CD4-positive, alpha-beta T cell treated with Interleukin-1 beta for 1 hour (primary cell): Measurements from ENCODE around the gene KLHL35.
"Not testable (repeated sequence)": the region's sequence is repeated elsewhere in the genome, so short reads cannot be mapped to it uniquely, and the experiment has no call there.

Experiments used
- DNase-seq, 2 donors: peaks; one replicate each; pipeline ENCODE4 v3.0.0-alpha.2; 2020 to 2022

KLHL35 gene

GRCh38 chr11:75422248-75423231 lies 10.5 kb downstream of the KLHL35 start:
- DNase-seq, result no peak

DNA sequence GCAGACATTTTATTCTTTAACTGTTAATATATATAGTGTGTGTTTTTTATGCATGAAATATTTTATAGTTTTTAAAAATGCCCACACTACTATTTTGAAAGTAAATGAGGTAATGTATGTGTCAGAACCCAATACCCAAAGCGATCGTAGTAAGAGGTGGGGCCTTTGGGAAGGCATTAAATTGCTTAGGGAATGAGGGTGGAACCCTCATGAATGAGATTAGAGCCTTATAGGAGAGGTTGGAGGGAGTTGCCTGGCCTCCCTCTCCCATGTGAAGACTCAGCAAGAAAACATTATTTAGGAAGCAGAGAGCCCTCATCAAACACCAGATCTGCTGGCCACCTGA lies 11.1 kb downstream of the KLHL35 start:
- no peak for DNase-seq

GRCh38 chr11:75421035-75421602 lies 11.9 kb downstream of the KLHL35 start:
- DNase-seq, result no peak

- no peak for DNase-seq
Observed at GRCh38 chr11:75420224-75421034, 12.6 kb downstream of the KLHL35 start.

DNA sequence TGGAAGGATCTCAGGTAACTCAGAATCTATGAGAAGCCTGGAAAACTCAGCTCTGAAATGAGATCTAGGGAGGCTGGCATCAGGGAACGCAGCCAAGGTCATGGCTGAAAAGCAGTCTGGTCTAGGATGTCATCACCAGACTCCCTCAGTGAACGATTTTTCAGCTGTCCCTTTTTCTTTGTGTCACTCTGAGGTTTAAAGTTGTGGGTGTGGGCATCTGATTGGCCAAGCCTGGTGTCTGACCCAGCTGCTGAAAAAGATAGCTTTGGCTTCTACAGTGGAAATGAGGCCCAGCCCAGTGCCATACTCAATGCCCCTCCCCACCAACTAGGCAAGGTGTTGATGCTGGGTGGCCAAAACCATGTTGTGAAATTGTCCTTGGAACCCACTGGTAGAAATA lies 19.1 kb downstream of the KLHL35 start:
- no peak for DNase-seq

DNA sequence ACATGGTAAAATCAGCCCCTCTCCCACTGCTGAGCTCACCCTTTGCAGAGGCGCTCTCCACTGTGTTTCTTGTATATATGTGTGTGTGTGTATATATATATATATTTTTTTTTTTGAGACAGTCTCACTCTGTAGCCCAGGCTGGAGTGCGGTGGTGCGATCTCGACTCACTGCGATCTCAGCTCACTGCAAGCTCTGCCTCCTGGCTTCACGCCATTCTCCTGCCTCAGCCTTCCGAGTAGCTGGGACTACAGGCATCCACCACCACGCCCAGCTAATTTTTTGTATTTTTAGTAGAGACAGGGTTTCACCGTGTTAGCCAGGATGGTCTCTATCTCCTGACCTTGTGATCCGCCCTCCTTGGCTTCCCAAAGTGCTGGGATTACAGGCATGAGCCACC lies 19.9 kb downstream of the KLHL35 start:
- not testable (repeated sequence) for DNase-seq

- not testable (repeated sequence) for DNase-seq
Observed at GRCh38 chr11:75409971-75410370, 23.0 kb downstream of the KLHL35 start.

- DNase-seq, result no peak
Observed at GRCh38 chr11:75408957-75409219, 24.1 kb downstream of the KLHL35 start.

DNA sequence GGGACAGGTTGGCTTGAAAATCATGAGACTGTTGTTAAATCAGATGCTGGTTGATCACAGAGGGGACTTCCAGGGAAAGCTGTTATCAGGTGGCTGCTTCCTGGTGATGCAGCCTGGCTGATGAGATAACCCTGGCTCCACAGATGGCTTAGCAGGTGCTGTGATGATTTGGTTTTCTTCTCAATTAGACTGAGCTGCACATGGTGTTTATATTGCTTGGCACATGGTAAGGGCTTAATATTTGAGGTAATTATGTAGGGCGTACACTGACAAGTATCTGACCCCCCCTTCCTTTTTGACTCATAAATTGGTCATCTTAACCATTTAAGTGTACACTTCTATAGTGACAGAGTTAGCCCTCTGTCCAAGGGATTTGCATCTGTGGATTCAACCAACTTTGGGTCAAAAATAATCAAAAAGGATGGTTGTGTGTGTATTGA lies 26.6 kb downstream of the KLHL35 start:
- no peak for DNase-seq

- no peak for DNase-seq
Observed at GRCh38 chr11:75403983-75404658, 28.9 kb downstream of the KLHL35 start.

- DNase-seq, result no peak
Observed at GRCh38 chr11:75403037-75403436, 30.0 kb downstream of the KLHL35 start.

- no peak for DNase-seq
Observed at GRCh38 chr11:75402002-75402773, 30.8 kb downstream of the KLHL35 start.

DNA sequence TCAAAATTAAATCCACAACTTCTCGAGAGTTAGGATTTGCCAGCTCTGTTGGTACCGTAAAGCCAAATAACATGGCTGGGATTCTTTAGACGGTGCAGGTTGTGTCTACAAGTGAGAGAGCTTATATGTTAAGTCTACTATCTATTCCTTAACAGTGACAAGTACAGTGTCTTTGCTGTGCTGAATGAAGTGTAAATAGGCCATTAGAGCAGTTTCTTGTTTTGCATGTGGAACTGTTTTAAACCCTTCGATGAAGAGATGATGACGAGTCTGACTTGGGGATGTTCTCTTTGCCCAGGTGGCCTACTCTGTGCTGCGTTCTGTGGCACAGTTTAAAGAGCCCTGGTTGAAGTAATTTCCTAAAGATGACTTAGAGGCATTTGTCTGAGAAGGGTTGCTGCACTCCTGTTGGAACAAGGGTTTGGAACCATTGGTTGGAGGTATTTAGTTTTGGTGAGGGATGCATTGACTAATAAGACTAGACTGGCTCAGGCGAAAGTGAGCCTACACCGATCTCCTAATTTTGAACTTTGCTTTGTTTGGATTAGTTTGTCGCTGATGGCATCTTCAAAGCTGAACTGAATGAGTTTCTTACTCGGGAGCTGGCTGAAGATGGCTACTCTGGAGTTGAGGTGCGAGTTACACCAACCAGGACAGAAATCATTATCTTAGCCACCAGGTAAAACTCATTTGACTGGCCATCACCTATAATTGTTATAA lies 32.7 kb downstream of the KLHL35 start:
- DNase-seq, result peak; percentile 4 to 37

DNA sequence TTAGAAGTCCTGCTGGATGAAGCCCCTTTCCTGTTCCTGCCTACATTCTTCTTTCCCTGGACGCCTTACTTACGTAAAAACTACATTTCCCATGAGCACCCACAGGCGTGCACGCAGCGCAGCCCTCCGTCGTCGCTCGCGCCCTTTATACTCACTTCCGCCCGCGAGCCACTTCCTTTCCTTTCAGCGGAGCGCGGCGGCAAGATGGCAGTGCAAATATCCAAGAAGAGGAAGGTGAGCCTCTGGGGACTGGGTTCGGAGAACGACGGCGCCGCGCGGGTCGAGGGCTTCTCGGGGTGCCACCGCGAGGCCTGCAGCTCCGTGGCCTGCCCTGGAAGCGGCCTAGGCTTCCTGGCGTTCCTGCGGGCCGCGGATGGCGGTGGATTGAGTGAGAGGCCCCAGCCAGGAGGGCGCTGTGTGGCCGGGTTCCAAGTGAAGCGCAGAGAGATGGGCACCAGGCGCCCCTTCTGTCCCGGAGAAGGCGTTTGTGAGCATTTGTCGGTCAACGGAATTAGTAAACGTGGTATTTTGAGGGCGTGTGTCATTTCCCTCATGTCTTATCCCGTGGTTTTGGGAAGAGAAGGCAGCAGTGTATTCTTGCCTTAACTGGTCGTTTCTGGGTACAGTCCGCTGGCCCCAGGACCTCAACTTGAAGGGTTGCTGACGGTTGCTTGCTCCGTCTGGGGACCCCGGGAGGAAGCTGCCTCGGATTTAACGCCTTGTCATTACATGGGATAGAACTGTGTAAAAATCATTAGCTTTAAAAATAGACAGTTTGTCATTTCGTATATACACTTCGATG lies 33.5 kb downstream of the KLHL35 start, which contains the start of gene RPS3:
RPS3 (plus strand) TSS at position 175 of the 802 bp plus-strand sequence; CDS start at position 205, 30 bp downstream.
- DNase-seq, result peak; percentile 89

GRCh38 chr11:75398906-75399305 lies 34.1 kb downstream of the KLHL35 start:
- no peak for DNase-seq

GRCh38 chr11:75394085-75394840 lies 38.7 kb downstream of the KLHL35 start:
- DNase-seq, result no peak

DNA sequence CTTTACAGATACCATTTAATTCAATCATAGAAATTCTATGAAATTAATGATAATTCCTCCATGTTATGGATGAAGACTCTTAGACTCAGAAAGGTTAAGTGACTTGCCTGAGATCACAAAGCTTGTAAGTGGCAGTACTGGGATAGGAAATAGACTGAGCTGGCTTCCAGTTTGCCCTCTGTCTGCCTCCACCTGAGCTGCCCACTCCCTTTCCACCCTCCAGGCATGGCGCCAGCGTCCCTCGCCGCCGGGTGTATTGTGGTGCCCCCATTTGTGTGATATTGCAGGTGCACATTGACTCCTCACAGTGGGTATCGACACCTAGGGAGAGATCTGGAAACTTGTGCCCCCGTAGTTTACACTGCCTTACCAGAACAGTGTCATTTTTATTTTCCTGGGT lies 43.1 kb downstream of the KLHL35 start:
- no peak for DNase-seq

DNA sequence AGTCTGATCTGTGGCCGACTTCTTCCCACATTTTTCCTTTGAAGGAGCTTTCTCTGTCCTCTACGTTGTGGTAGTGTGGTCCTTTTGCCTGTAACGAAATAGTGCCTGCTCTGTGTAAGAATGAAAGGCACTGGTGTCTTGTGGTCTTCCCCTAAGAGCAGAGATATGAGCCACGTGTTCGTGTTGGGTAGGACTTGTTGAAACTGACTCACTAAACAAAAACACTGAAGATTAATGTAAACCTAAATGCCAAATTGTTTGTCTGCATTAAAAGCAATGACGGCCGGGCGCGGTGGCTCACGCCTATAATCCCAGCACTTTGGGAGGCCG lies 43.8 kb downstream of the KLHL35 start:
- DNase-seq, result no peak

- DNase-seq, result peak; percentile 77 to 85
Observed at GRCh38 chr11:75388386-75389275, 44.4 kb downstream of the KLHL35 start.
